Measurements from ENCODE around the gene LGALS4.
"Not testable (repeated sequence)": the region's sequence is repeated elsewhere in the genome, so short reads cannot be mapped to it uniquely, and the experiment has no call there.

LGALS4 gene

GRCh38 chr19:38841787-38842438 is 29.2 kb upstream of the LGALS4 start:
- DNase-seq, result no peak

GRCh38 chr19:38841180-38841766 is 28.5 kb upstream of the LGALS4 start:
- DNase-seq, result no peak

- DNase-seq, result no peak
These were observed 27.8 kb upstream of the LGALS4 start for GRCh38 chr19:38840583-38840968.

GRCh38 chr19:38839816-38840582 is 27.3 kb upstream of the LGALS4 start:
- no peak for DNase-seq

GRCh38 chr19:38838986-38839761 is 26.4 kb upstream of the LGALS4 start:
- DNase-seq, result no peak

GRCh38 chr19:38838208-38838985 is 25.7 kb upstream of the LGALS4 start:
- DNase-seq, result no peak

GRCh38 chr19:38837656-38838121 is 24.9 kb upstream of the LGALS4 start:
- no peak for DNase-seq

- no peak for DNase-seq
These were observed 24.4 kb upstream of the LGALS4 start for GRCh38 chr19:38836983-38837626.

- no peak for DNase-seq
These were observed 23.6 kb upstream of the LGALS4 start for GRCh38 chr19:38836159-38836982.

- no peak for DNase-seq
These were observed 21.8 kb upstream of the LGALS4 start for GRCh38 chr19:38834590-38834989.

GRCh38 chr19:38834104-38834490 is 21.4 kb upstream of the LGALS4 start:
- no peak for DNase-seq

GRCh38 chr19:38833092-38833425 is 20.3 kb upstream of the LGALS4 start:
- DNase-seq, result no peak

GRCh38 chr19:38831142-38831605 is 18.4 kb upstream of the LGALS4 start:
- no peak for DNase-seq

GRCh38 chr19:38830039-38830733 is 17.4 kb upstream of the LGALS4 start:
- DNase-seq, result no peak

- not testable (repeated sequence) for DNase-seq
These were observed 16.5 kb upstream of the LGALS4 start for GRCh38 chr19:38829203-38829602.

GRCh38 chr19:38826856-38827551 is 14.3 kb upstream of the LGALS4 start:
- DNase-seq, result no peak

GRCh38 chr19:38825936-38826335 is 13.2 kb upstream of the LGALS4 start:
- not testable (repeated sequence) for DNase-seq

- not testable (repeated sequence) for DNase-seq
These were observed 8.6 kb upstream of the LGALS4 start for GRCh38 chr19:38821230-38821825.

GRCh38 chr19:38819231-38819920 is 6.6 kb upstream of the LGALS4 start:
- DNase-seq, result no peak
